ENCODE data around the gene RERE.
A peak's percentile ranks its signal among the peaks of the same experiment; 100 is the strongest.
"Not testable (repeated sequence)": the region's sequence is repeated elsewhere in the genome, so short reads cannot be mapped to it uniquely, and the experiment has no call there.

Gene RERE

DNA sequence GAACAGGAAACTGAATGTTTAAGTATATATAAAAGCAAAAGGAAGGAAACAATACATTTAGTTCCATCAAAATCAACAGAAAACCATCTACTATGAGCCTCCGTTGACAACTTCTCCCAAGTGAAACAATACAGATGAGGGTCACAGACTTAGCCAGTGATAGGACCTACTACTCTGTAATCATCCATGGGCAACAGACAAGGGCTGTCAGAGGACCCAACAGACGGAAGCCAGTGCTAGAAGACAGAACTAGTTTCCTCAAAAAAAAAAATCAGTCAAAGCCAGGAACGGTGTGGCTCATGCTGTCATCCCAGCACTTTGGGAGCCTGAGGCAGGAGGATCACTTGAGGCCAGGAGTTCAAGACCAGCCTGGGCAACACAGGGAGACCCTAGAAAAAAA, 20.6 kb downstream of the RERE start:
- no peak for DNase-seq

DNA sequence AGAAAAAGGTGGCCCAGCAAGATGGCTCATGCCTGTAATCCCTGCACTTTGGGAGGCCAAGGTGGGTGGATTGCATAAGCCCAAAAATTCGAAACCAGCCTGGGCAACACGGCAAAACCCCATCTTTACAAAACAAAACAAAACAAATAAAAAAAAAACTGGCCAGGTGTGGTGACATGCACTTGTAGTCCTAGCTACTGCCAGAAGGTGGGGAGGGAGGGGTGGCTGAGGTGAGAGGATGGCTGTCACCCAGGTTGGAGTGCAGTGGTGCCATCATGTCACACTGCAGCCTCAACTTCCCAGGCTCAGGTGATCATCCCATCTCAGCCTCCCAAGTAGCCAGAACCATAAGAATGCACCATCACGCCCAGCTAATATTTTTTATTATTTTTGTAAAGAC, 22.8 kb downstream of the RERE start:
- no peak for DNase-seq

DNA sequence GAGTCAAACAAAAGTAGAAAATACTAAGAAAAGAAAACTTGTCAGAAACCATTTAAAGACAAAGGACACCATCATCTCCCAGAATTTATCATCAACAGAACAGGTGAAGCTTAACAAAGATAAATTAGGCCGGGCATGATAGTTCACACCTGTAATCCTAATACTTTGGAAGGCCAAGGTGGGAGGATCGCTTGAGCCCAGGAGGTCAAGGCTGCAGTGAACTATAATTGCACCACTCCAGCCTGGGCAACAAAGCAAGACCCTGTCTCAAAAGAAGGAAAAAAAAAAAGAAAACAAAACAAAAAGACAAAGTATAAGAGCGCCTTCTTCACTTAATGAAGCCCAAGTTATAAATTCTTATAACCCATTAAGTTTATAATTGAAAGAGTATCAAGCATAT, 25.6 kb downstream of the RERE start:
- DNase-seq = no peak

DNA sequence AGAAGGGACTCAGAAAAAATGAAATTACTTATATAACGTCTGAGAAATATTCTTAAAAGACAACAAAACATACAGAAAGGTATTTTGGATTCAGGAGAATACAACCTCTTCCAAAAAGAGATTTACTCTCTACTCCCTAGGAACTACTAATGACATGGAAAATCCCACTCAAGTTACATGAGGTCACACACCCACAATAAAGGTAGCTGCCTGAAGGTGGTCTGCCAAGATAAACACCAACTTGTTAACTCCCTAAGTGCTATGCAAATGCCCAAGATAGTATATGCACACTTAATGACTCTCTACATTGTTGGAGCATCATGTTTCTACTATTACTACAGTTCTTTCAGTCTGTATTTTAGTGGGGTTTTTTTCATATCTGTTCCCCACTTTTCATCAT, 26.5 kb downstream of the RERE start:
- no peak for DNase-seq

DNA sequence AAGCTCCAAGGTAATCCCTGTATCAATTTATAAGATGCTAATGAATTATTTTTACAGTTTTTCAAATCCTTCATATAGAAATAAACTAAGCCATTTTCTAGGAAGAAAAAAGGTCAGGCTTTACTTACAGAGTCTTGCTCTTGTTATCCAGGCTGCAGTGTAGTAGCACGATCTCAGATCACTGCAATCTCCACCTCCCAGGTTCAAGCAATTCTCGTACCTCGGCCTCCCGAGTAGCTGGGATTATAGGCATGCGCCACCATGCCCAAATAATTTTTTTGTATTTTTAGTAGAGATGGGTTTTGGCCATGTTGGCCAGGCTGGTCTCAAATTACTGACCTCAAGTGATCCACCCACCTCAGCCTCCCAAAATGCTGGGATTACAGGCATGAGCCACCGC, 27.0 kb downstream of the RERE start:
- DNase-seq = no peak

DNA sequence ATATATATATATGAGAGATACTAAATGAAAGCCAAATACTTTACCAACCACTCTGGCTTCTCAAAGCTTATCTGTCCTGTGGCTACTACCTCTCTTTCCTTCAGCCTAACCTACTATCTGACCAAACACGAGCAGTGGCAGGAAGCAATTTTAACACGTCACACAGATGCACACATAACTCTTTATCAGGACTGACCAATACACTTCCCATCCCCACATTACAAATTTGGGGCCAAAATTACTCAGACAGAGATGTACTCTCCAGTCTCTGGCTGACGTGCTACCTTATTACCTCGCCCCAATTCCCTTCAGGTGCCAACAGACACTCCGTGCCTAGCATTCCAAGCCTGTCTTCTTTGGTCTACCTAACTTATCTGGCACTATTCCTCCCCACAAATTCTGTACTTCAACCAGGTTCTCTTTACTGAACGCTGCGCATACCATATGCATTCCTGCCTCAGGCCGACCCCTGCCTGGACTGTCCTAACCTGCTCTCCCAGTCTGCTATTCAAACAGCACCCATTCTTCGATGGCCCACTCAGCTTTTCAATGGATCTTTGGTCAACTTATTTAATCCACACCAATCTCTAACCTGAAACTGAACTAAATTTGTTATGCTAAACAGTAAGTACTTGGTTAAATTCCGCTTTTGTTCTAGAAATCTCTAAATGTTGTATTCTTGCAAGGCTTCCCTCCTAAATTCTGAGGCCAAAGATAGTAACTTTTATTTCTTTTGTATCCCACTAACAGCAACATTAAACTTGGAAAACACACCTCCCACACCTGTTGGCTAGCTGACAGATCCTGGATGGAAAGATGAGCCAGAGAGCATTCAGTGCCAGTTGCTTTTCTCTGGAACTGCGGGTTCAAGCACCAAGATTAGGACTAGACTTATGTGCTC, 27.9 kb downstream of the RERE start:
- DNase-seq = no peak

DNA sequence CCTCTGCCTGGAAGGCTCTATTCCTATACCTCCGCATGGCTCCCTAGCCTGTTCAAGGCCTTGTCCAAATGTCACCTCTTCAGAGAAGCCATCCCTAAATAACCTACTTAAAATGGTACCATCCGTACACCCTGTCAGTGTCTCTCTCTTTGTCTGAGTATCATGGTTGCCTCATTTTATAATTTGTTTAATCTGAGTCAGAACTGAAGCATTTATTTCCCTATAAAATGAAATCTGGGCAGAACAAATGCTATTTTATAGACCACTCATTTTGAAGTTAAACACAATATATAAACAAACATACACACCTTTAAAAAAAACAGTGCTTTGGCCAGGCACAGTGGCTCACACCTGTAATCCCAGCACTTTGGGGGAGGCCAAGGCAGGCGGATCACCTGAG, 30.2 kb downstream of the RERE start:
- no peak for DNase-seq

DNA sequence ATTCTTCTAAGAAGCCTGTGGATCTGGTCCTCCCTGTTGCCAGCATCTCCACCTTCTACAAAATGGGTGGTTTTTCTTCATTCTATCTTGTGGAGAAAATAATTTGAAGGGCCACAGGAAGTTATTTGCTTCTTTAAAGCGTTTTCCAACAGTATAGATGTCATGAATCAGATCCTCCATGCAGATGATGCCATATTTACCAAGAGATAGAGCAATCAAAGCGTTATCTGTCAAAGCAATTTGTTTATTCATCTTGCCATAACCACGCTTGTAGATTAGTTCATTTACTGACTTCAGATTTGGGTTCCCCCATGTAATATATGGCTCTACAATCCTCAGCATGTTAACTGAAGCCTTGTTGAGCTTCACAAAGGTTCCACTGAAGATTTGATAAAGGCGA, 31.2 kb downstream of the RERE start:
- DNase-seq = not testable (repeated sequence)

DNA sequence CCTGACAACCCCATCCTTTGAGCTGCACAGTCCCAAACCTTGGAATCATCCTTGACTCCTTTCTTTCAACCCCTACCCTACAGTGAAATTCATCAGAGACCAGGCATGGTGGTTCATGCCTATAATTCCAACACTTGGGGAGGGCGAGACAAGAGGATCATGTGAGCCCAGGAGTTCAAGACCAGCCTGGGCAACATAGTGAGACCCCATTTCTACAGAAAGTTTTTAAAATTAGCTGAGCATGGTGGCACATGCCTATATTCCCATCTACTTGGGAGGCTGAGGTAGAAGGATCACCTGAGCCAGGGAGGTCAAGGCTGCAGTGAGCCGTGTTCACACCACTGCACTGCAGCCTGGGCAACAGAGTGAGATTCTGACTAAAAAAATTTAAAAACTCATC, 34.5 kb downstream of the RERE start:
- DNase-seq = no peak

DNA sequence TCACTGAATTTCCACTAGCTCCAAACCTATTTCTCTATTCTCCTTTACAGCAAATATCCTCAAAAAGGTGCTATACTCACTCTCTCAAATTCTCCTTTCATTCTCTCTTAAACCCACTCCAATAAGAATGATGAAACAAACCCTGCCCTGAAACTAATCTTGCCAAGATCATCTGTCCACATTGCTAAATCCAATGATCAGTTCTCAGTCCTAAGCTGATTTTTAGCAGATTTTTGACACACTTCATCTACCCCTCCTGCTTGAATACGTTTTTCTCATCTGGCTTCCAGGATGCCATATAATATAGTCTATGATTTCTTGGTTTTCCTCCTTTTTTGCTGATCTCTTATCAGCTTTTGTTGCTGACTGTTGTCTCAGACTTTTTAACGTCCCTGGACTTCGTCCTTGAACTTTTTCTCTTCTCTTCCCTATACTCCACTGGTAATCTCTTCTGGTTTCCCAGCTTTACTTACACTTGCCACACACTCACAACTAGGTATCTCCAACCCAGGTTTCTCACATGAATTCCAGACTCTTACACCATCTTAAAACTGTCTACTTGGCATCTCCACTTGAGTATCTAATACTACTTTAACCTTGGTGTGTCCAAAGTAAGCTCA, 35.3 kb downstream of the RERE start:
- DNase-seq = no peak

DNA sequence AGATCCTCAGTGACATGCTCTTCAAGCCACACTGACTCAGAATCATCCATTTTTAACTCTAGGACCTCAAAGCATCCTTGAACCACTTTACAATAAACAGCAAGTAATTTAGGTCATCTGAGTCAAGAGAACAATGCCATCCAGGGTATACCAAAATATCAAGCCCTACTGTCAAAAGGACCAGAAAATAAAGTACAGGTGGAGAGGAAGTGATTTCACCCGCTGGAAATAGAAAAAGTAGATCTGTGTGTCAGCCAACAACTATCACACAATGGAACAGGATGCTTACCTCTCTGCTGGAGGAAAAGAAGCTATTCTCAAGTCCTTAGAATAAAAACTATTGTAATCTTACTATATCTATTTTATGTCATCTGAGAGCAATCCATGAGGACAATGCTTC, 37.0 kb downstream of the RERE start:
- no peak for DNase-seq

DNA sequence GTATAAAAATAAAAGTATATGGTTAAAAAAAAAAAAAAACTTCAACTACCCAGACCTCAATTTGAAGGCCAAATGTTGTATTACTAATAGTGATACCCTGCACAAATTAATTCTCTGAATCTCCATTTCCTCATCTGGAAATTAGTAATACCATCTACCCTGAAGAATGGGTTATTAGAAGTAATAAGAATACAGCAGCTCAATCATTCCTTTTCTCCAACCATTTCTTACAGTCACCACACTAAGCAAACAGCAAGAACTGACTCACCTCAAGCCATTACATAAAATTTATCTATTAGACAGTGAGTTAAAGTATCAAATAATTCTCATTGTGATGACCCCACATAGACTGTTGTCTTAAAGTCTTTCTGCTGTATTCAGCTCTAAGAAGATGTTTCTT, 39.6 kb downstream of the RERE start:
- no peak for DNase-seq

DNA sequence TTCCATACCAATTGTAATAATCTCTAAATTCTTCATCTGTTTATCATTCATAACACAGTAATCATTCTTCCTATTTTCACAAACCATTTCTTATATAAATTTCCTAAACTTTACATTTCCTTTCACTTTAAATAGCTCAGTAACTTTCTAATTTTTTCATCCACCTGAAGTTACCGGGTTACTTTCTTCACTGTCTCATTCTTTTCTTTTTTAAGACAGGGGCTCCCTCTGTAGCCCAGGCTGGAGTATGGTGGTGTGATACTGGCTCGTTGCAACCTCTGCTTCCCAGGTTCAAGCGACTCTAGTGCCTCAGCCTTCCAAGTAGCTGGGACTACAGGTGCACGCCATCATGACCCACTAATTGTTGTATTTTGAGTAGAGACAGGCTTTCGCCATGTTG, 41.3 kb downstream of the RERE start:
- DNase-seq = no peak

DNA sequence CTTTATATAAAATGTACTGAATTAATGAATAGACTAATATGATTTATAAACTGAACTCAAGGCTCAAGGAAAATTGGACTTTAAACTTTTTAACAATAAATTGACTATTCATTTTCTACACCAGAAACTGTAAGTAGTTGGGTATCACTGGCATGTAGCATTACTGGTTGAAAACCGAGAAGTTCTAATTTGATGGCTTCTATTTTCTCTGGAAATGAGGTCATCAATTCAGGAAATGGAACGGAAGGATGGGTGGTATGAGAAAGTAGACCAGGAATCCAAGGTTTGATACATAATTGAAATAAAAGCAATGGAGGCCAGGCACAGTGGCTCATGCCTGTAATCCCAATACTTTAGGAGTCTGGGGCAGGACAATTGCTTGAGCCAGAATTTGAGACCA, 50.4 kb downstream of the RERE start:
- DNase-seq = no peak

DNA sequence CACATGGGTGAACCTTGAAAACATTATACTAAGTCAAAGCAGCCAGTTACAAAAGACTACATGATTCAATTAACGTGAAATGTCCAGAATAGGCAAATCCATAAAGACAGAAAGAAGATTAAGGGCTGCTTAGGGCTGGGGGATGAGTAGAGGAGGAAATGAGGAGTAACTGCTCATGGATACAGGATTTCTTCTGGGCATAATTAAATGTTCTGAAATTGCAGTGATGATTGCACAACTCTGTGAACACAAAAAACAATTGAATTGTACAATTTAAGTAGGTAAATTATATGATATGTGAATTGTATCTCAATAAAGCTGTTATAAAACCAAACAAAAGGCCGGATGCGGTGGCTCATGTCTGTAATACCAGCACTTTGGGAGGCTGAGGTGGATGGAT, 52.2 kb downstream of the RERE start:
- no peak for DNase-seq

DNA sequence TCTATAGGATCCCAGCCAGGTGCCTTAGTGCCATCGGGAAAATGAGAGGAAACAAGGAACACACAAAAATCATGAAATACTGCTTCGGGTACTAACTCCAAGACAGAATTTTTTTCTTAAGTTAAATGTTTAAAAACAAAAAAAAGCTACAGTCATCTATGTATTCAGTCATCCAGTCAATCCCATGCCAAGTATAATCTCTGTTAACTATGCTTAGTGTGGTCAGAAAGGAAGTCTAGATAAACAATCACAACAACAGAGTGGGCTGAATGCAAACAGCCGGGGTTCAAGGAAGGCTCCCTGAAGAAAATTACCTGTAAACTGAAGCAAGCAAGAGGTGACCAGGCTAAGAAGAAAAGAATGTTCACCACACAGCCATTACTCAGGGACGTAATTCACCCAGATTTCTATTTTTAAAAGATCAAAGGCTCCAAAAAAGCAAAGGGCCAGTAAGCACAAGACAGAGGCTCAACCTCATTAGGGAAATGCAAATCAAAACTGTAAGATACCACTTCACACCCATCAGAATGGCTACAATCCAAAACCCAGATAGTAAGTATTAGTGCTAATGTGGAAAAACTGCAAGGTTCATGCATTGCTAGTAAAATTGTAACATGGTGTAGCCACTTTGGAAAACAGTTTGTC, 53.0 kb downstream of the RERE start:
- no peak for DNase-seq

DNA sequence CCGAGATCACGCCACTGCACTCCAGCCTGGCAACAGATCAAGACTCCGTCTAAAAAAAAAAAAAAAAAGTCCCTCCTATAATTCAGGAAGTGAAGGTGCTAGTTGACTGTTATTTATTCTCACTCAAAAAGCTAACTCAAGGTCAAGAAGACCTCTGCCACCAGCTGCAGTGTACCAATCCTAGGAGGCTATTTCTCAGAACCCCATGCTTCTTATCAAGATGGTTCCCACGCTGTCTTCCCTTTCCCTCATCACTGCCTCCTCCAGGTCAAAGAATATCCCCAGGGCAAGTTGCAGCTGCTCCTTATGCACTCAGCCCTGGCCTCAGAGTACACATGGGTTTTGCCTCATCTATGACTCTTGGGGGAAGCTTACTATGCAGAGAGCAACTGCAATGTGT, 53.6 kb downstream of the RERE start:
- no peak for DNase-seq

DNA sequence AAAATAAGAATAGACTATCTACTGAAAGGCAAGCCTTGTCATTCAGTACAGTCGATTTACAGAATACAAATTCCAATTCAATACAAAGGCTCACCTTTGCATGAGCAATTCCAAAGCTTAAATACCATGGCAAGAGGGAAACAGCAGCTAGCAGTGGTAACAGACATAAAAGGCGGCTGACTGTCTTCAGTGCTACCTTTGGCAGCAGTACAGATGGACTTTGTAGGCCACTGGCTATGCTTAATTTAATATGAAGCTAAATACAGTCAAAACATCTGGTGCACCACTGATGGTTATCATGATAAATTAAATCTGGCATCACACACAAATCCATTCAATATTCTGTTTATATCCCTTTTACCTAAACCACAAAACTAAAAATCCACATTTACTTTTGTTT, 62.4 kb downstream of the RERE start:
- peak; percentile 59 for DNase-seq

DNA sequence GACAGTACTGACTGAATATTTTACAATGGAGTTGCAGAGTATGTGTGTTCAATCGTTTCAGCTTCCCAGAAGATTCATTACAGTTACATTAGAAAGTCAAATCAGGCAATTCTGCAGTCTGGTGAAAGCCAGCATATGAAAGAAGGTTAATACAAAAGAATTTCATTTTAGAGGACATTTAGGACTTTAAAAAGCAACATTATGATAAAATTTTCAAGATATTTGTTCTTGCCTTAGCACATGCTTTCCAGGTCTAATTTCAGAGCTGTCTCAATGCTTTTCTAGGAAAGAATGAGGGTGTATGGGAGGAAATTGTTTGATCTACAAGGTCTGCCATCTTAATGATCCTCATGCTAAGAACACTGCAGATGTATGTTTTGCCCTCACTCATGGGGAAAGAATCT, 63.2 kb downstream of the RERE start:
- no peak for DNase-seq

DNA sequence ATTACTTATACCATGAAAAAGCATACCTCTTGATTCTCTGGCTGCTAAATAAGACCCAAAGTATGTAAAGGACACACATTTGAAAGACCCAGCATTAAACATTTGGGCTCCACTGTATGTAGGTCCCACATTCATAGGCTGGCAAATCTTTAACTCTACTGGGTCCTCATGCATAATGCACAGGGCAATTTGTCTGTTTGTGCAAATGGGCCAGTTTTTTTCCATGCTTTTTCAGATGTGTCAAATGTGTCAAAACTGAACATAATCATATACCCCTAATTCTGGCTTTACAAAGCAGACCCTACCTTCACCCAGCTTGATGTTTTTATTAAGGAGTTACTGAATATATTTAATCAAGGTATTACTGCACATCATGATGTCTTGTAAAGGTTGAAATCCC, 63.7 kb downstream of the RERE start:
- no peak for DNase-seq

DNA sequence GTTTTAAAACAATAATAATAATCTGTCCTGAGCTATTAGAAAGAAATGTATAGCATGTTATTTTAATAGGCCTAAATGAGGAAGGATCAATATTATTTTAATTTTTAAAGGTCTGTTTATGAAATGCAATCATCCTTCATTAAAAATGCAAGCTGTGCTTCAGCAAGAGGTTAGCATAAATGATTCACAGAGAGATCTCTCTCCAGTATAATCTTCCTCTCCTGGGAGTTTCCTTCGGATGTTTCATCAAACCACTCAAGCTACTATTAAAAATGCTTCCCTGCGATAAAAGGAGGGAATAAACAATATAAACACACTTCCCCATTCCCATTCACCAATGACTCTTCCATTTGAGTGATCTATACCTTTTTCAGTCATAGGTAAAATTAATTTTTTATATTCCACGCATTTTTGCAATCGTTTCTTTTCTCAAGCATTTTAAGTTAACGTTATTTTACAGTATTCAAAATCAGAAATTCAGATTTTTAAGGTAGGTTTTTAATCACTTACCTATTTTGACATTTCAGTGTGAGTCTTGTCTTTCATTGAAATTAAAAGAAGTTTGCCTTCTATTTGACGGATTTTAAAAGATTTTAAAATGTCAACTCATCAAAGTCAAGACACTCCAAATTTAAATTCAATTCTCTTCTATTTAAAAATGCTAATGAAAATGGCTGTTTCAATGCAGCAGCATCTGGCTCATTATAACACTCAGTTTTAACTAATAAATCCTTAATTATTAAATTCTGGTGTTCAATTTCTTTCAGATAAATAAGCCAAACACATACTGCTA, 64.3 kb downstream of the RERE start:
- no peak for DNase-seq

DNA sequence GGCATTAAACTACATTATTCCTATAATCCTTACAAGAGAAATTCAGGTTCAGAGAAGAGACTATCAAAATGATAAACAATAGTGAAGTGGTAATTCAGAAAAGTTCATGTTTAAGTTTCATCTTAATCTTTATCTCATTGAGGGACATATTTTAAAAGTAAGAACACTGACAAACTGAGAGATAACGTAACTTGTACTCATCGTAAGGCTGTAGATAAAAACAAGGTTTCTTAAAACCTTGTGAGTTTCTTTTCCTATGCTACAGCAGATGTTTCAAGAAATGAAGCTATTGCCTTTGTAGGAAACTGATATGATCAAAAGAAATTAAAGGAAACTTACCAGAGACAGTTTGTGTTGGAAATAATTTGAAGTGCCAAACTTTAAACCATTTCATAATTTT, 65.0 kb downstream of the RERE start:
- DNase-seq = no peak

DNA sequence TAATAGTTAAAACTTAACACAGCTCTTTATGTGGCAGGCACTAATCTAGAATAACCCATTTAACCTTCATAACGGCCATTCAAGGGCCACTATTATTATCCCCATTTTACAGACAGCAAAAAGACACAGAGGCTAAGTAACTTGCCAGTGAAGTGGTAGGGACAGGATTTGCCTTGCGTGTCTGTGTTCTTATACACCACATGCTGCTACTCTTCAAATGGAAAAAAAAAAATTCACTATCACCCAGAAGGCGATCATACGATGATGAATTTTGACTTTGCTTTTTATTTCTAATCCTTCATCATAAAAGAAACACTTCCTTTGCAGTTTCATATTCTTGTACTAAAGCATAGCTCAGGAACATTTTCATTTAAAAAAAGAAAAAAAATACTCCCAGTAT, 65.5 kb downstream of the RERE start:
- DNase-seq = no peak

Data from DMS79 (cell line).